ENCODE results near the gene DAZL.

Gene DAZL

GRCh38 chr3:16568532-16568931 lies 36.7 kb downstream of the DAZL start:
- H2AK5ac ChIP-seq (ENCODE audit: low read length): no peak overlapping the region
- H3K79me1 ChIP-seq (ENCODE audit: low read length): no peaks in the 10 kb centered on the region
- no peak overlapping the region for H3K18ac ChIP-seq (ENCODE audit: low read length)
- H3K9me3 ChIP-seq (ENCODE audit: insufficient read depth, low read depth, low read length): no peaks in the 10 kb centered on the region
- no peaks in the 10 kb centered on the region for H3K4me1 ChIP-seq (ENCODE audit: control insufficient read depth in 1 of 2, insufficient read depth in 2 of 2, low read length in 2 of 2)
- no peak overlapping the region for H2BK5ac ChIP-seq (ENCODE audit: low read depth, low read length, poor library complexity)
- no peaks in the 10 kb centered on the region for H3K27me3 ChIP-seq (ENCODE audit: insufficient read depth, low read length)
- H4K12ac ChIP-seq (ENCODE audit: low read depth, low read length): no peak overlapping the region
- H4K8ac ChIP-seq (ENCODE audit: low read depth, low read length): no peak overlapping the region
- H2AFZ ChIP-seq (ENCODE audit: insufficient read depth, low read length, poor library complexity): no peak overlapping the region
- no peak overlapping the region for H4K91ac ChIP-seq (ENCODE audit: low read depth, low read length)
- no peak overlapping the region for H3K4me2 ChIP-seq (ENCODE audit: low read length)
- no peak overlapping the region for H3K14ac ChIP-seq (ENCODE audit: low read length)
- no peak overlapping the region for H3K4ac ChIP-seq (ENCODE audit: low read depth, low read length)
- WGBS (ENCODE audit: extremely low coverage, insufficient coverage, insufficient read length): no CpG with 5 or more reads among the region's 2 CpGs
- no peak overlapping the region for H3K4me3 ChIP-seq (ENCODE audit: low read depth, low read length)
- no peak overlapping the region for H2BK12ac ChIP-seq (ENCODE audit: low read length)
- H3K23ac ChIP-seq (ENCODE audit: low read length): no peak overlapping the region
- no peaks in the 10 kb centered on the region for H3K79me2 ChIP-seq (ENCODE audit: control insufficient read depth, insufficient read depth, low read length, poor library complexity)
- no peak overlapping the region for H3K27ac ChIP-seq (ENCODE audit: low read depth, low read length)
- no peak for DNase-seq
- H3K9ac ChIP-seq (ENCODE audit: low read length): no peak overlapping the region
- H2BK120ac ChIP-seq (ENCODE audit: insufficient read depth, low read length, poor library complexity): no peak overlapping the region
- no peaks in the 10 kb centered on the region for H3K36me3 ChIP-seq (ENCODE audit: control insufficient read depth in 1 of 2, insufficient read depth in 2 of 2, low read length in 2 of 2)

GRCh38 chr3:16568115-16568514 lies 37.1 kb downstream of the DAZL start:
- H3K27me3 ChIP-seq (ENCODE audit: insufficient read depth, low read length): no peaks in the 10 kb centered on the region
- H3K18ac ChIP-seq (ENCODE audit: low read length): no peak overlapping the region
- H3K4me3 ChIP-seq (ENCODE audit: low read depth, low read length): no peak overlapping the region
- no peak overlapping the region for H3K9ac ChIP-seq (ENCODE audit: low read length)
- WGBS (ENCODE audit: extremely low coverage, insufficient coverage, insufficient read length): no CpG with 5 or more reads among the region's 2 CpGs
- H3K14ac ChIP-seq (ENCODE audit: low read length): no peak overlapping the region
- no peak overlapping the region for H2BK5ac ChIP-seq (ENCODE audit: low read depth, low read length, poor library complexity)
- no peak overlapping the region for H4K91ac ChIP-seq (ENCODE audit: low read depth, low read length)
- no peak overlapping the region for H4K12ac ChIP-seq (ENCODE audit: low read depth, low read length)
- H3K79me2 ChIP-seq (ENCODE audit: control insufficient read depth, insufficient read depth, low read length, poor library complexity): no peaks in the 10 kb centered on the region
- H2AFZ ChIP-seq (ENCODE audit: insufficient read depth, low read length, poor library complexity): no peak overlapping the region
- no peak overlapping the region for H2BK12ac ChIP-seq (ENCODE audit: low read length)
- H3K9me3 ChIP-seq (ENCODE audit: insufficient read depth, low read depth, low read length): no peaks in the 10 kb centered on the region
- DNase-seq: no peak
- H3K23ac ChIP-seq (ENCODE audit: low read length): no peak overlapping the region
- H3K4me2 ChIP-seq (ENCODE audit: low read length): no peak overlapping the region
- no peak overlapping the region for H4K8ac ChIP-seq (ENCODE audit: low read depth, low read length)
- H2BK120ac ChIP-seq (ENCODE audit: insufficient read depth, low read length, poor library complexity): no peak overlapping the region
- no peaks in the 10 kb centered on the region for H3K79me1 ChIP-seq (ENCODE audit: low read length)
- no peaks in the 10 kb centered on the region for H3K4me1 ChIP-seq (ENCODE audit: control insufficient read depth in 1 of 2, insufficient read depth in 2 of 2, low read length in 2 of 2)
- no peak overlapping the region for H3K4ac ChIP-seq (ENCODE audit: low read depth, low read length)
- H3K36me3 ChIP-seq (ENCODE audit: control insufficient read depth in 1 of 2, insufficient read depth in 2 of 2, low read length in 2 of 2): no peaks in the 10 kb centered on the region
- H3K27ac ChIP-seq (ENCODE audit: low read depth, low read length): no peak overlapping the region
- no peak overlapping the region for H2AK5ac ChIP-seq (ENCODE audit: low read length)

- Histone ChIP-seq H2BK120ac (ENCODE audit: insufficient read depth, low read length, poor library complexity) (no peak overlapping the region), H2BK5ac (ENCODE audit: low read depth, low read length, poor library complexity) (no peak overlapping the region), H3K4ac (ENCODE audit: low read depth, low read length) (no peak overlapping the region), H3K79me1 (ENCODE audit: low read length) (no peaks in the 10 kb centered on the region), H3K27ac (ENCODE audit: low read depth, low read length) (no peak overlapping the region), H3K27me3 (ENCODE audit: insufficient read depth, low read length) (no peaks in the 10 kb centered on the region), H3K79me2 (ENCODE audit: control insufficient read depth, insufficient read depth, low read length, poor library complexity) (no peaks in the 10 kb centered on the region), H3K23ac (ENCODE audit: low read length) (no peak overlapping the region), H2BK12ac (ENCODE audit: low read length) (no peak overlapping the region), H3K18ac (ENCODE audit: low read length) (no peak overlapping the region), H2AK5ac (ENCODE audit: low read length) (no peak overlapping the region), H3K4me2 (ENCODE audit: low read length) (no peak overlapping the region), H2AFZ (ENCODE audit: insufficient read depth, low read length, poor library complexity) (no peak overlapping the region), H3K4me3 (ENCODE audit: low read depth, low read length) (no peak overlapping the region), H3K9ac (ENCODE audit: low read length) (no peak overlapping the region), H3K9me3 (ENCODE audit: insufficient read depth, low read depth, low read length) (no peaks in the 10 kb centered on the region), H4K91ac (ENCODE audit: low read depth, low read length) (no peak overlapping the region), H3K4me1 (ENCODE audit: control insufficient read depth in 1 of 2, insufficient read depth in 2 of 2, low read length in 2 of 2) (no peaks in the 10 kb centered on the region), H3K14ac (ENCODE audit: low read length) (no peak overlapping the region), H3K36me3 (ENCODE audit: control insufficient read depth in 1 of 2, insufficient read depth in 2 of 2, low read length in 2 of 2) (no peaks in the 10 kb centered on the region), H4K12ac (ENCODE audit: low read depth, low read length) (no peak overlapping the region), H4K8ac (ENCODE audit: low read depth, low read length) (no peak overlapping the region)
- WGBS (ENCODE audit: extremely low coverage, insufficient coverage, insufficient read length): no CpG with 5 or more reads among the region's 5 CpGs
- no peak for DNase-seq
These were observed 45.4 kb downstream of the DAZL start for GRCh38 chr3:16559653-16560365.

- Histone ChIP-seq H3K79me2 (ENCODE audit: control insufficient read depth, insufficient read depth, low read length, poor library complexity) (no peaks in the 10 kb centered on the region), H2AFZ (ENCODE audit: insufficient read depth, low read length, poor library complexity) (no peak overlapping the region), H3K9ac (ENCODE audit: low read length) (no peak overlapping the region), H3K4me3 (ENCODE audit: low read depth, low read length) (no peak overlapping the region), H3K9me3 (ENCODE audit: insufficient read depth, low read depth, low read length) (no peaks in the 10 kb centered on the region), H4K12ac (ENCODE audit: low read depth, low read length) (no peak overlapping the region), H3K14ac (ENCODE audit: low read length) (no peak overlapping the region), H3K4ac (ENCODE audit: low read depth, low read length) (no peak overlapping the region), H3K36me3 (ENCODE audit: control insufficient read depth in 1 of 2, insufficient read depth in 2 of 2, low read length in 2 of 2) (no peaks in the 10 kb centered on the region), H3K4me2 (ENCODE audit: low read length) (no peak overlapping the region), H3K27ac (ENCODE audit: low read depth, low read length) (no peak overlapping the region), H2BK12ac (ENCODE audit: low read length) (no peak overlapping the region), H2AK5ac (ENCODE audit: low read length) (no peak overlapping the region), H3K27me3 (ENCODE audit: insufficient read depth, low read length) (no peaks in the 10 kb centered on the region), H3K4me1 (ENCODE audit: control insufficient read depth in 1 of 2, insufficient read depth in 2 of 2, low read length in 2 of 2) (no peaks in the 10 kb centered on the region), H4K91ac (ENCODE audit: low read depth, low read length) (no peak overlapping the region), H3K18ac (ENCODE audit: low read length) (no peak overlapping the region), H3K23ac (ENCODE audit: low read length) (no peak overlapping the region), H3K79me1 (ENCODE audit: low read length) (no peaks in the 10 kb centered on the region), H2BK5ac (ENCODE audit: low read depth, low read length, poor library complexity) (no peak overlapping the region), H4K8ac (ENCODE audit: low read depth, low read length) (no peak overlapping the region), H2BK120ac (ENCODE audit: insufficient read depth, low read length, poor library complexity) (no peak overlapping the region)
- DNase-seq: no peak
- WGBS (ENCODE audit: extremely low coverage, insufficient coverage, insufficient read length): no CpG with 5 or more reads among the region's 4 CpGs
These were observed 51.1 kb downstream of the DAZL start for GRCh38 chr3:16554126-16554525.

Measured in trophoblast cell (in vitro differentiated cells and primary cell).